HG03469 (cell line): ENCODE results near the gene TMCO1.
A peak's percentile ranks its signal among the peaks of the same experiment; 100 is the strongest.
"Not testable (repeated sequence)": the region's sequence is repeated elsewhere in the genome, so short reads cannot be mapped to it uniquely, and the experiment has no call there.

Source experiments
- ATAC-seq: cut with Tn5 transposase; IDR thresholded peaks from one replicate; pipeline ENCODE4 v1.9.1; 2021; ENCODE audit warnings: mild to moderate bottlenecking, moderate library complexity, moderate number of reproducible peaks; ENCODE audit not compliant: unreplicated experiment

Gene TMCO1

GRCh38 chr1:165688046-165688445 lies 80.6 kb downstream of the TMCO1 start:
- ATAC-seq = no peak

GRCh38 chr1:165686971-165687433 lies 81.7 kb downstream of the TMCO1 start:
- peak; percentile 35 for ATAC-seq

GRCh38 chr1:165686121-165686970 lies 82.3 kb downstream of the TMCO1 start:
- peak; percentile 50 for ATAC-seq

GRCh38 chr1:165683848-165684485 lies 84.7 kb downstream of the TMCO1 start:
- no peak for ATAC-seq

GRCh38 chr1:165680773-165681172 lies 87.9 kb downstream of the TMCO1 start:
- ATAC-seq = not testable (repeated sequence)

GRCh38 chr1:165680303-165680702 lies 88.4 kb downstream of the TMCO1 start:
- ATAC-seq = no peak

- no peak for ATAC-seq
These were observed 89.2 kb downstream of the TMCO1 start for GRCh38 chr1:165679282-165680036.

- no peak for ATAC-seq
These were observed 90.2 kb downstream of the TMCO1 start for GRCh38 chr1:165678509-165678908.
